WTC11 (cell line): ENCODE measurements around the gene EXOSC2. TPM values are rescaled to one million over a fixed set of nuclear protein-coding genes. Genes with fewer than 3 reads are reported as not detected.

Experiments used
- ATAC-seq: fragments of 200-7000 bp; cut with Tn5 transposase; 2 replicates; pipeline ENCODE4 v1.10.0; 2021; ENCODE audit warnings: mild to moderate bottlenecking, moderate library complexity
- CTCF ChIA-PET: fragments of 300-600 bp; sonication (Branson Sonifier 250); formaldehyde crosslinking; loops from one replicate; lab custom pipeline; 2021; ENCODE audit warnings: antibody characterized with exemption; lab: Charles Lee
- POLR2A ChIA-PET: fragments of 350-600 bp; sonication (Branson Sonifier 250); formaldehyde crosslinking; loops from one replicate; lab custom pipeline; 2021; ENCODE audit warnings: antibody characterized with exemption; lab: Charles Lee
- DNase-seq: peaks from one replicate; pipeline ENCODE4 v3.0.0; 2021; ENCODE audit warnings: low spot score
- H3K27ac Mint-ChIP-seq: 2 replicates; pipeline ENCODE4 v1.8.0; 2021; ENCODE audit warnings: mixed read lengths
- H3K27me3 Mint-ChIP-seq: 2 replicates; pipeline ENCODE4 v1.8.0; 2021; ENCODE audit warnings: low read depth, mild to moderate bottlenecking, moderate library complexity, mixed read lengths
- H3K36me3 Mint-ChIP-seq: 2 replicates; pipeline ENCODE4 v1.8.0; 2021; ENCODE audit warnings: mixed read lengths
- H3K4me1 Mint-ChIP-seq: 2 replicates; pipeline ENCODE4 v1.8.0; 2022; ENCODE audit warnings: mixed read lengths
- H3K4me3 Mint-ChIP-seq: 2 replicates; pipeline ENCODE4 v1.8.0; 2021; ENCODE audit warnings: mild to moderate bottlenecking, moderate library complexity, mixed read lengths
- H3K9me3 Mint-ChIP-seq: 2 replicates; pipeline ENCODE4 v1.8.0; 2021; ENCODE audit warnings: mixed read lengths
- ATF2 ChIP-seq: sonication (generic); formaldehyde crosslinking; IDR thresholded peaks from 2 replicates; pipeline ENCODE4 v1.8.1; 2022; ENCODE audit warnings: low read depth, missing genetic modification reagents, borderline replicate concordance
- CREB1 ChIP-seq: sonication (generic); formaldehyde crosslinking; IDR thresholded peaks from 2 replicates; pipeline ENCODE4 v1.8.0; 2023; ENCODE audit warnings: mild to moderate bottlenecking, missing genetic modification reagents
- EMX1 ChIP-seq: fragments of 250-450 bp; sonication (Bioruptor Pico); IDR thresholded peaks from 2 replicates; pipeline ENCODE4 v1.8.0; 2021; ENCODE audit warnings: mild to moderate bottlenecking
- ETV6 ChIP-seq: sonication (generic); formaldehyde crosslinking; IDR thresholded peaks from 2 replicates; pipeline ENCODE4 v1.8.1; 2022; ENCODE audit warnings: mild to moderate bottlenecking, missing genetic modification reagents
- FOXJ3 ChIP-seq: sonication (generic); formaldehyde crosslinking; IDR thresholded peaks from 2 replicates; pipeline ENCODE4 v1.9.0; 2021; ENCODE audit warnings: missing genetic modification reagents, mild to moderate bottlenecking, borderline replicate concordance
- FOXP4 ChIP-seq: sonication (generic); formaldehyde crosslinking; IDR thresholded peaks from 2 replicates; pipeline ENCODE4 v1.8.0; 2022; ENCODE audit warnings: mild to moderate bottlenecking, missing genetic modification reagents
- GABPB1 ChIP-seq: sonication (generic); formaldehyde crosslinking; IDR thresholded peaks from 2 replicates; pipeline ENCODE4 v1.8.1; 2023; ENCODE audit warnings: mild to moderate bottlenecking, missing genetic modification reagents
- GTF2I ChIP-seq: fragments of 250-450 bp; sonication (Bioruptor Pico); conservative IDR thresholded peaks from 2 replicates; pipeline ENCODE4 v1.4.0; 2021; ENCODE audit warnings: mild to moderate bottlenecking
- HMGXB4 ChIP-seq: sonication (generic); formaldehyde crosslinking; IDR thresholded peaks from 2 replicates; pipeline ENCODE4 v1.8.1; 2023; ENCODE audit warnings: mild to moderate bottlenecking, moderate library complexity, missing genetic modification reagents
- IRF1 ChIP-seq: sonication (generic); formaldehyde crosslinking; IDR thresholded peaks from 2 replicates; pipeline ENCODE4 v1.8.0; 2023; ENCODE audit warnings: missing genetic modification reagents
- IRF2 ChIP-seq: sonication (generic); formaldehyde crosslinking; IDR thresholded peaks from 2 replicates; pipeline ENCODE4 v1.8.0; 2022; ENCODE audit warnings: low read depth, missing genetic modification reagents, borderline replicate concordance
- JUN ChIP-seq: sonication (generic); formaldehyde crosslinking; IDR thresholded peaks from 2 replicates; pipeline ENCODE4 v1.8.0; 2023; ENCODE audit warnings: mild to moderate bottlenecking, missing genetic modification reagents
- MAX ChIP-seq: sonication (generic); formaldehyde crosslinking; IDR thresholded peaks from 2 replicates; pipeline ENCODE4 v1.8.0; 2022; ENCODE audit warnings: mild to moderate bottlenecking, missing genetic modification reagents
- MLX ChIP-seq: sonication (generic); formaldehyde crosslinking; IDR thresholded peaks from 2 replicates; pipeline ENCODE4 v1.8.1; 2023; ENCODE audit warnings: mild to moderate bottlenecking, missing genetic modification reagents, moderate library complexity
- MYBL2 ChIP-seq: sonication (generic); formaldehyde crosslinking; IDR thresholded peaks from 2 replicates; pipeline ENCODE4 v1.8.1; 2023; ENCODE audit warnings: mild to moderate bottlenecking, moderate library complexity, missing genetic modification reagents
- NR2C2 ChIP-seq: sonication (generic); formaldehyde crosslinking; IDR thresholded peaks from 2 replicates; pipeline ENCODE4 v1.8.0; 2022; ENCODE audit warnings: mild to moderate bottlenecking, missing genetic modification reagents
- OVOL2 ChIP-seq: fragments of 250-450 bp; sonication (Bioruptor Pico); IDR thresholded peaks from 2 replicates; pipeline ENCODE4 v1.9.0; 2021; ENCODE audit warnings: mild to moderate bottlenecking, borderline replicate concordance
- RORB ChIP-seq: fragments of 250-450 bp; sonication (Bioruptor Pico); IDR thresholded peaks from 2 replicates; pipeline ENCODE4 v1.9.0; 2021; ENCODE audit warnings: mild to moderate bottlenecking
- TEAD4 ChIP-seq: sonication (generic); formaldehyde crosslinking; IDR thresholded peaks from 2 replicates; pipeline ENCODE4 v1.8.0; 2022; ENCODE audit warnings: mild to moderate bottlenecking, missing genetic modification reagents
- ZNF317 ChIP-seq: sonication (generic); formaldehyde crosslinking; IDR thresholded peaks from 2 replicates; pipeline ENCODE4 v1.8.1; 2023; ENCODE audit warnings: low read depth, mild to moderate bottlenecking, moderate library complexity, missing genetic modification reagents, borderline replicate concordance
- ZSCAN18 ChIP-seq: fragments of 250-450 bp; sonication (Bioruptor Pico); IDR thresholded peaks from 2 replicates; pipeline ENCODE4 v2.1.2; 2022; ENCODE audit warnings: mild to moderate bottlenecking, moderate library complexity
- total RNA-seq: library from RNA; stranded (reverse); gene quantifications from 3 replicates; pipeline ENCODE4 v1.2.3, GENCODE V29; 2021

EXOSC2 gene
- total RNA-seq, 1 experiment from 2014 or later: 76.1 TPM

GRCh38 chr9:130745210-130745800 is 51.7 kb downstream of the EXOSC2 start (continued):
- TF ChIP-seq MAX: no peak
- TF ChIP-seq FOXJ3 (CRISPR knock-in tag): no peak
- no peak for TF ChIP-seq ATF2 (CRISPR knock-in tag)
- no peak for TF ChIP-seq JUN (CRISPR knock-in tag)
- no peak for TF ChIP-seq GTF2I
- TF ChIP-seq GABPB1 (CRISPR knock-in tag): no peak
- TF ChIP-seq MYBL2 (CRISPR knock-in tag): no peak
- TF ChIP-seq ZNF317 (CRISPR knock-in tag): no peak

- no peaks in the 10 kb centered on the region for H3K36me3 Mint-ChIP-seq
- ChIA-PET CTCF (no interaction called here), POLR2A (no interaction called here)
- H3K4me3 Mint-ChIP-seq: no peak overlapping the region
- H3K27me3 Mint-ChIP-seq: no peaks in the 10 kb centered on the region
- peaks cover 29% of the 10 kb centered on the region for H3K4me1 Mint-ChIP-seq
- H3K9me3 Mint-ChIP-seq: peaks cover 11% of the 10 kb centered on the region
- DNase-seq (no peak), ATAC-seq (no peak)
- H3K27ac Mint-ChIP-seq: peak overlapping the region; percentile 42
- TF ChIP-seq ZSCAN18 (CRISPR knock-in tag): no peak
- no peak for TF ChIP-seq NR2C2 (CRISPR knock-in tag)
- TF ChIP-seq FOXP4: no peak
- no peak for TF ChIP-seq ATF2 (CRISPR knock-in tag)
- no peak for TF ChIP-seq MLX (CRISPR knock-in tag)
These were observed 52.2 kb downstream of the EXOSC2 start for GRCh38 chr9:130745829-130746228.

GRCh38 chr9:130746434-130747212 is 53.0 kb downstream of the EXOSC2 start:
- POLR2A ChIA-PET: no interaction called here
- ATAC-seq (no peak), DNase-seq (no peak)
- Mint-ChIP-seq H3K36me3 (no peaks in the 10 kb centered on the region), H3K27ac (peak overlapping the region; percentile 70), H3K4me3 (no peak overlapping the region), H3K27me3 (no peaks in the 10 kb centered on the region), H3K9me3 (peaks cover 8% of the 10 kb centered on the region), H3K4me1 (peaks cover 29% of the 10 kb centered on the region)
- CTCF ChIA-PET: no interaction called here
- no peak for TF ChIP-seq ETV6
- TF ChIP-seq MYBL2 (CRISPR knock-in tag): no peak
- TF ChIP-seq EMX1 (CRISPR knock-in tag): no peak
- no peak for TF ChIP-seq GABPB1 (CRISPR knock-in tag)
- TF ChIP-seq CREB1 (CRISPR knock-in tag): no peak
- no peak for TF ChIP-seq IRF2 (CRISPR knock-in tag)
- no peak for TF ChIP-seq MLX (CRISPR knock-in tag)
- no peak for TF ChIP-seq HMGXB4
- no peak for TF ChIP-seq IRF1 (CRISPR knock-in tag)
- no peak for TF ChIP-seq RORB (CRISPR knock-in tag)
- no peak for TF ChIP-seq OVOL2 (CRISPR knock-in tag)
- no peak for TF ChIP-seq FOXJ3 (CRISPR knock-in tag)
- no peak for TF ChIP-seq GTF2I
- no peak for TF ChIP-seq TEAD4 (CRISPR knock-in tag)
